Mucosa of stomach (tissue), 1 donor: ENCODE data around the gene PIGM.

Experiments
- H3K27me3 ChIP-seq: one replicate; pipeline ENCODE4 v1.7.0; 2013; ENCODE audit warnings: mild to moderate bottlenecking, low read length; ENCODE audit not compliant: control insufficient read depth, insufficient read depth
- H3K36me3 ChIP-seq: one replicate; pipeline ENCODE4 v1.7.0; 2013; ENCODE audit warnings: low read length; ENCODE audit not compliant: control insufficient read depth, insufficient read depth
- H3K4me1 ChIP-seq: one replicate; pipeline ENCODE4 v1.7.0; 2013; ENCODE audit warnings: mild to moderate bottlenecking, low read length; ENCODE audit not compliant: control insufficient read depth, insufficient read depth
- H3K4me3 ChIP-seq: one replicate; pipeline ENCODE4 v1.7.0; 2013; ENCODE audit warnings: low read length
- H3K9ac ChIP-seq: one replicate; pipeline ENCODE4 v1.7.0; 2013; ENCODE audit warnings: mild to moderate bottlenecking, low read length, moderate library complexity
- H3K9me3 ChIP-seq: one replicate; pipeline ENCODE4 v1.7.0; 2013; ENCODE audit warnings: mild to moderate bottlenecking, low read length, moderate library complexity; ENCODE audit not compliant: control insufficient read depth
- donor health status: Pancreatic carcinoma.

PIGM gene

GRCh38 chr1:160031365-160032164 is at the start of gene PIGM:
Gene PIGM, minus strand, starts transcription at chr1:160031990. Its CDS starts 251 bp downstream, at chr1:160031739.
- H3K4me1 ChIP-seq, result no peaks in the 10 kb centered on the region

GRCh38 chr1:160081261-160081936 is 49.6 kb upstream of the PIGM start, which contains the start of gene KCNJ9:
Gene KCNJ9, plus strand, starts transcription at chr1:160081538. Its CDS starts 2,493 bp downstream, at chr1:160084031.
- Histone ChIP-seq H3K9me3 (no peaks in the 10 kb centered on the region), H3K36me3 (no peaks in the 10 kb centered on the region), H3K27me3 (peaks cover 59% of the 10 kb centered on the region), H3K4me3 (no peak within 1 kb of the TSS), H3K4me1 (peaks cover 11% of the 10 kb centered on the region), H3K9ac (no peak within 1 kb of the TSS)

More at GRCh38 chr1:160031365-160032164, at the start of gene PIGM:
- H3K9me3 ChIP-seq, result no peaks in the 10 kb centered on the region
- H3K9ac ChIP-seq, result peak within 1 kb of the TSS; percentile 73
- no peaks in the 10 kb centered on the region for H3K27me3 ChIP-seq
- H3K36me3 ChIP-seq, result no peaks in the 10 kb centered on the region
- H3K4me3 ChIP-seq, result peak within 1 kb of the TSS; percentile 74

GRCh38 chr1:160080381-160081100 is 48.8 kb upstream of the PIGM start:
- Histone ChIP-seq H3K4me3 (no peak overlapping the region), H3K27me3 (peaks cover 64% of the 10 kb centered on the region), H3K9ac (no peak overlapping the region), H3K9me3 (no peaks in the 10 kb centered on the region), H3K4me1 (peaks cover 11% of the 10 kb centered on the region), H3K36me3 (no peaks in the 10 kb centered on the region)

GRCh38 chr1:160079448-160079847 is 47.7 kb upstream of the PIGM start:
- no peak overlapping the region for H3K9ac ChIP-seq
- peaks cover 65% of the 10 kb centered on the region for H3K27me3 ChIP-seq
- H3K36me3 ChIP-seq, result no peaks in the 10 kb centered on the region
- H3K4me3 ChIP-seq, result no peak overlapping the region
- peaks cover 10% of the 10 kb centered on the region for H3K4me1 ChIP-seq
- no peaks in the 10 kb centered on the region for H3K9me3 ChIP-seq

- H3K27me3 ChIP-seq, result peaks cover 61% of the 10 kb centered on the region
- no peak overlapping the region for H3K4me3 ChIP-seq
- H3K9me3 ChIP-seq, result no peaks in the 10 kb centered on the region
- H3K9ac ChIP-seq, result no peak overlapping the region
- H3K36me3 ChIP-seq, result no peaks in the 10 kb centered on the region
- H3K4me1 ChIP-seq, result peaks cover 2% of the 10 kb centered on the region
Observed at GRCh38 chr1:160078512-160079195, 46.9 kb upstream of the PIGM start.

- Histone ChIP-seq H3K9me3 (no peaks in the 10 kb centered on the region), H3K4me3 (no peak overlapping the region), H3K36me3 (no peaks in the 10 kb centered on the region), H3K27me3 (peaks cover 49% of the 10 kb centered on the region), H3K4me1 (no peaks in the 10 kb centered on the region), H3K9ac (no peak overlapping the region)
Observed at GRCh38 chr1:160077486-160077885, 45.7 kb upstream of the PIGM start.

- Histone ChIP-seq H3K4me3 (no peak overlapping the region), H3K27me3 (peaks cover 43% of the 10 kb centered on the region), H3K36me3 (no peaks in the 10 kb centered on the region), H3K9me3 (no peaks in the 10 kb centered on the region), H3K9ac (no peak overlapping the region), H3K4me1 (no peaks in the 10 kb centered on the region)
Observed at GRCh38 chr1:160076295-160076694, 44.5 kb upstream of the PIGM start.

GRCh38 chr1:160075836-160076235 is 44.0 kb upstream of the PIGM start:
- Histone ChIP-seq H3K9me3 (no peaks in the 10 kb centered on the region), H3K36me3 (no peaks in the 10 kb centered on the region), H3K4me3 (no peak overlapping the region), H3K27me3 (peaks cover 43% of the 10 kb centered on the region), H3K4me1 (peaks cover 2% of the 10 kb centered on the region), H3K9ac (no peak overlapping the region)

- H3K36me3 ChIP-seq, result no peaks in the 10 kb centered on the region
- H3K9ac ChIP-seq, result no peak overlapping the region
- peaks cover 6% of the 10 kb centered on the region for H3K4me1 ChIP-seq
- H3K4me3 ChIP-seq, result no peak overlapping the region
- peaks cover 42% of the 10 kb centered on the region for H3K27me3 ChIP-seq
- no peaks in the 10 kb centered on the region for H3K9me3 ChIP-seq
Observed at GRCh38 chr1:160074865-160075264, 43.1 kb upstream of the PIGM start.

GRCh38 chr1:160071289-160071688 is 39.5 kb upstream of the PIGM start:
- no peak overlapping the region for H3K4me3 ChIP-seq
- no peaks in the 10 kb centered on the region for H3K36me3 ChIP-seq
- H3K9ac ChIP-seq, result no peak overlapping the region
- peaks cover 41% of the 10 kb centered on the region for H3K27me3 ChIP-seq
- peaks cover 6% of the 10 kb centered on the region for H3K4me1 ChIP-seq
- H3K9me3 ChIP-seq, result no peaks in the 10 kb centered on the region

- Histone ChIP-seq H3K36me3 (no peaks in the 10 kb centered on the region), H3K27me3 (peaks cover 38% of the 10 kb centered on the region), H3K4me3 (peak overlapping the region; percentile 19), H3K4me1 (peaks cover 6% of the 10 kb centered on the region), H3K9ac (peak overlapping the region; percentile 34), H3K9me3 (no peaks in the 10 kb centered on the region)
Observed at GRCh38 chr1:160070243-160071163, 38.7 kb upstream of the PIGM start.
